Transverse colon (tissue), 4 donors: ENCODE data around the gene PTER.

Source experiments
- POLR2A ChIP-seq: fragments of 450-650 bp; IDR thresholded peaks from one replicate; pipeline ENCODE4 v1.6.1; 2016; ENCODE audit warnings: antibody characterized with exemption, mild to moderate bottlenecking, moderate library complexity
- POLR2AphosphoS5 ChIP-seq, 3 donors: sonication (generic); formaldehyde crosslinking; IDR thresholded peaks; one replicate each; pipeline ENCODE4 v1.6.1; 2016; ENCODE audit warnings: antibody characterized with exemption in 3 of 3
- TF ChIP-seq, protein P1 (sequence below), 5 experiments: fragments of 200-600 bp in 3 of 5; fragments of 450-650 bp in 2 of 5; sonication (generic) in 3 of 5; IDR thresholded peaks; 1 replicate in 2 of 5; 2 replicates in 3 of 5; pipeline ENCODE4 v1.5.1; 2016 to 2017; ENCODE audit warnings: antibody characterized with exemption in 5 of 5, inconsistent platforms in 3 of 5, mild to moderate bottlenecking in 2 of 5, moderate library complexity in 1 of 5

DNA sequence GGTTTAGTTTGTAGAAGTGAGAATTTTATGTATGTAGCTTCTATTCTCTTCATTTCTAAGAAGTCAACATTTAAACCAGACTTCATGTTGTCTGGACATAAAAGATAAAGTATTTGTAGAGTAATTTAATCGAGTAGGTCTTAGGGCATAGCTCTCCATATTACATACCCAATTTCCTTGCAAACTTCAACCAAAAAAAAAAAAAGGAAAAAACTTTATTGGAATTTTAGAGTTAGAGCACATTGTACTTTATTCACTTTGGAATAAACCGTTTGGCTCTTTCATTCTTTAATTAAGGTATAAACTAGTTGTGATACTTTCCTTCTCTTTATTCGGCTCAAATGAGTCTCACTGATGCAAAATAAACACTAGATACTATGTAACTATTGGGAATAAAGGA lies 36.0 kb downstream of the PTER start:
- TF ChIP-seq POLR2A (no peak), POLR2AphosphoS5 (IDR thresholded peaks at IDR 0.05) (no peak)
- TF ChIP-seq, protein P1, sequence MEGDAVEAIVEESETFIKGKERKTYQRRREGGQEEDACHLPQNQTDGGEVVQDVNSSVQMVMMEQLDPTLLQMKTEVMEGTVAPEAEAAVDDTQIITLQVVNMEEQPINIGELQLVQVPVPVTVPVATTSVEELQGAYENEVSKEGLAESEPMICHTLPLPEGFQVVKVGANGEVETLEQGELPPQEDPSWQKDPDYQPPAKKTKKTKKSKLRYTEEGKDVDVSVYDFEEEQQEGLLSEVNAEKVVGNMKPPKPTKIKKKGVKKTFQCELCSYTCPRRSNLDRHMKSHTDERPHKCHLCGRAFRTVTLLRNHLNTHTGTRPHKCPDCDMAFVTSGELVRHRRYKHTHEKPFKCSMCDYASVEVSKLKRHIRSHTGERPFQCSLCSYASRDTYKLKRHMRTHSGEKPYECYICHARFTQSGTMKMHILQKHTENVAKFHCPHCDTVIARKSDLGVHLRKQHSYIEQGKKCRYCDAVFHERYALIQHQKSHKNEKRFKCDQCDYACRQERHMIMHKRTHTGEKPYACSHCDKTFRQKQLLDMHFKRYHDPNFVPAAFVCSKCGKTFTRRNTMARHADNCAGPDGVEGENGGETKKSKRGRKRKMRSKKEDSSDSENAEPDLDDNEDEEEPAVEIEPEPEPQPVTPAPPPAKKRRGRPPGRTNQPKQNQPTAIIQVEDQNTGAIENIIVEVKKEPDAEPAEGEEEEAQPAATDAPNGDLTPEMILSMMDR (IDR thresholded peaks at IDR 0.05) = no peak
